NCI-H2196 treated with DMSO at 0.1 percent for 48 hours (cell line): Measurements from ENCODE around the gene KCNK6.
A peak's percentile ranks its signal among the peaks of the same experiment; 100 is the strongest.
"Not testable (repeated sequence)": the region's sequence is repeated elsewhere in the genome, so short reads cannot be mapped to it uniquely, and the experiment has no call there.

ENCODE experiments used
- DNase-seq: peaks from one replicate; lab custom pipeline; 2025; ENCODE audit not compliant: unreplicated experiment; lab: John Stamatoyannopoulos, UW

KCNK6 gene

DNA sequence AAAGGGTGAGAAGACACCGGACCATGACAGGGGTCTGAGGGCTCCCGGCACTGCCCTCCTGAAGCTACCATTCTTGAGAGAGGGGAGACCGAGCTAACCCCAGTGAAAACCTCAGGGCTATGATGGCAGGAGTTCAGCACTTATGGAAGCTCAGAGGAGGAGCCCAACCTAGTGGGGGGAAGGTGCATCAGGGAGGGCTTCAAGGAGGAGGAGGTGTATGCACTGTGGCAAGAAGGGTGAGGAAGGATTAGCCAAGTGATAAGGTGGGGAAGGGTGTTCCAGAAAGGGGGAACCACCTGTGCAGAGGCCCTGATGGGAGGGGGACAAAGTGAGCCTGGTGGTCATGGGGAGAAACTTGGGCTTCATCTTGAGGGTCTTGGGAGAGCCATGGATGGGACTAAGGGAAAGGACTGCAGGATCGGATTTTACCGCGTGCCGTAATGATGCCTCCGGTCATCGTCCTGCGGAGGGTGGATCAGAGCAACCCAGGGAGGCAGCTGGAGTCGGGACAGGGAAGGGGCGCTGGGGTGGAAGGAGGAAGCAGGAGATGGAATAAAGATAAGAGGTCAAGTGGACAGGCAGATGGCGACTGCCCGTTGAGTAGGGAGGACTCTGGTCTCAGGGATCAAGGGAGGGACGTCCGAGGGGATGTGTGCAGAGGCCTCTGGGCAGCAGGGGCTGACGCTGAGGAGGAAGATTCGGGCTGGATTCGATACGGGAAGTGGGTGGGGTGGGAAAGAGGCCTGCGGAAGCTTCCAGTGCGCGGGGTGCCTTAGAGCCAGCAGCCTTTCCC is 41.4 kb downstream of the KCNK6 start:
- DNase-seq: no peak

DNA sequence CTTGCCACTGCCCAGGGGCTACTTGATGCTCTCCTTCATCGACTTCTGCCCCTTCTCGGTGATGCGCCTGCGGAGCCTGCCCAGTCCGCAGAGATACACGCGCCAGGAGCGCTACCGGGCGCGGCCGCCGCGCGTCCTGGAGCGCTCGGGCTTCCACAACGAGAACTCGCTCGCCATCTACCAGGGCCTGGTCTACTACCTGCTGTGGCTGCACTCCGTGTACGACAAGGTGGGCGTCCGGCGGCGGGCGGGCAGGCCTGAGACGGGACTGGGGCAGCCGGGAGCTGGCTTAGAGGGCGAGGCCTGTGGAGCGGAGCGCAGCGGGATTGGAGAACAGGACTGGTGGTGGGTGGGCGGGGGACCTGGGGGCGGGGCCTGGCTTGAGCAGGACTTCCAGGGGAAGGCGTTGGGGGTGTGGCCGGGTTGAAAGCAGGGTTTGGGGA is 42.0 kb downstream of the KCNK6 start:
- peak; percentile 70 for DNase-seq

DNA sequence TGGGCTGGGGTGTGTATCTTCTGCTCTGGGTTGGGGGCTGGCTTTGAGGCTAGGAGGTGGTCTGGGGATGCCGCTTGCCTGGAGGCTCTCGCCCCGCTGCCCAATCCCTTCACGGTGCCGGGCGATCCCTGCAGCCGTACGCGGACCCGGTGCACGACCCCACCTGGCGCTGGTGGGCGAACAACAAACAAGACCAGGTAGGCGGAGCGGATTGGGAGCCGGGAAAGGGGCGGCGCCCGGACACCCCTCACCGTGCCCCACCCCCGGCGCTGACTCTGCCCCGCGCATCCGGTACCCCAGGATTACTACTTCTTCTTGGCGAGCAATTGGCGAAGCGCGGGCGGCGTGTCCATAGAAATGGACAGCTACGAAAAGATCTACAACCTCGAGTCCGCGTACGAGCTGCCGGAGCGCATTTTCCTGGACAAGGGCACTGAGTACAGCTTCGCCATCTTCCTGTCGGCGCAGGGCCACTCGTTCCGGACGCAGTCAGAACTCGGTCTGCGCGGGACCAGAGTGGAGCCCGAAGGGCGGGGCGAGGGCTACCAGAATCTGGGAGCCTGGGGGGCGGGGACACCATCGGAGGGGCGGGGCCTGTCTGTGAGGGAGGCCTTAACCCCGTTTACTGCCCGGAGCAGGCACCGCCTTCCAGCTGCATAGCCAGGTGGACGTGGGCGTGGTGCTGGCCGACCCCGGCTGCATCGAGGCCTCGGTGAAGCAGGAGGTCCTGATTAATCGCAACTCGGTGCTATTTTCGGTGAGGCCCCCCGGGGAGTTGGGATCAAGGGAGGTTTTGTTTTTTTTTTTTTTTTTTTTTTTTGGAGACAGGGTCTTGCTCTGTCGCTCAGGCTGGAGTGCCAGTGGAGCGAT is 42.7 kb downstream of the KCNK6 start:
- DNase-seq: peak; percentile 81

DNA sequence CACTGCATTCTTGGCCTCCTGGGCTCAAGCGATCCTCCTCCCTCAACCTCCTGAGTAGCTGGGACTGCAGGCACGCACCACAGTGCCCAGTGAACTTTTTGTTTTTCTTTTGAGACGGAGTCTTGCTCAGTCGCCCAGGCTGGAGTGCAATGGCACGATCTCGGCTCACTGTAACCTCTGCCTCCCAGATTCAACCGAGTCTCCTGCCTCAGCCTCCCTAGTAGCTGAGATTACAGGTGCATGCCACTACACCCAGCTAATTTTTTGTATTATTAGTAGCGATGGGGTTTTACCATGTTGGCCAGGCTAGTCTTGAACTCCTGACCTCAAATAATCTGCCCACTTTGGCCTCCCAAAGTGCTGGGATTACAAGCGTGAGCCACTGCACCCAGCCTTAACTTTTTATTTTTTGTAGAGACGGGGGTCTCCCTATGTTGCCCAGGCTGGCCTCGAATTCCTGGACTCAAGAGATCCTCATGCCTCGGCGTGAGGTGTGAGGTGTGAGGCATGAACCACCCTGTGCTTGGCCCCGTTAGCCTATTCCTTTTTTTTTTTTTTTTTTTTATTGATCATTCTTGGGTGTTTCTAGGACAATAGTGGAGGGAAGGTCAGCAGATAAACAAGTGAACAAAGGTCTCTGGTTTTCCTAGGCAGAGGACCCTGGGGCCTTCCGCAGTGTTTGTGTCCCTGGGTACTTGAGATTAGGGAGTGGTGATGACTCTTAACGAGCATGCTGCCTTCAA is 43.5 kb downstream of the KCNK6 start:
- DNase-seq: not testable (repeated sequence)

DNA sequence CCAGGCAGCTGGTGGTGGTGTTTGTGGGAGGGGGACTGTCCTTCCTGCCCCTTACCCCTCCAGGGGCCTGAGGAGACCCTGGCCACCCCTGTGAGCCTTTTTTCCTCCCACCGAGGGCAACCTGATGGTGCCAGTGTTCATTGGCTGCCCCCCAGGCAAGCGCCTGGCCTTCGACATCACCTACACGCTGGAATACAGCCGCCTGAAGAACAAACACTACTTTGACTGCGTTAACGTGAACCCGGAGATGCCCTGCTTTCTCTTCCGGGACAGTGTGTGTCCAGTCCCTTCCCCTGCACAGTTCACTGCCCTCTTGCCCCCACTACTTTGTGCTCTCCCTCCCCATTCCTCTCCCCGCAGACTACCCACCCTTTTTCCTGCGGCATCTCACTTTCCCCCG is 47.4 kb downstream of the KCNK6 start:
- no peak for DNase-seq

DNA sequence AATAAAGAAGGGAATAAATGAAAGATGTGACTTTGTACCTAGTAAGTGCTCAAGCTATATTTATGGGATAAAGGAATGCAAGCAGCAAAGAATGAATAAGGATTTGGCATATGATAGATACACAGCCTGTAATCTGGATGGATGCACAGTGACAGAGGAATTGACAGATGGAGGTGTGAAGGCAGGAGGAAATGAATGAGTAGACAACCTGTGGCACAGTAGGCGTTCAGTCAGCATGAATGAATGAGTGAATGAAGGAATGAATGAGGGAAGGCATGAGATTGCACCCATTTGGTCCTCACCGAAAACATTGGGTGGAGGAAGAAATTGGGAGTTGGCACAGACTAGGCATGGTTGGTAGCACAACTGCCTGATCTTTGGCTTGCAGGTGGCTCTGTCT is 49.9 kb downstream of the KCNK6 start:
- DNase-seq: no peak

DNA sequence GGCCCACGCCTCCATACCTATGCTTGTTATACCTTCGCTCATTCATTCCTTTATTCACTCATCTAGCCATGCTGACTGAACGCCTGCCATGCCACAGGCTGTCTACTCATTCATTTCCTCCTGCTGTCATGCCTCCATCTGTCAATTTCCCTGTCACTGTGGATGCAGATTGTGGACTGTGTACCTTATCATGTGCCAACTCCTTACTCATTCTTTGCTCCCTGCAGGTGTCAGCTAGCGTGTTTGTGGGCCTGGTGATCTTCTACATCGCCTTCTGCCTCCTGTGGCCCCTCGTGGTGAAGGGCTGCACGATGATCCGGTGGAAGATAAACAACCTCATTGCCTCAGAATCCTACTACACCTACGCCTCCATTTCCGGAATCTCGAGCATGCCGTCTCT is 50.7 kb downstream of the KCNK6 start:
- DNase-seq: no peak

DNA sequence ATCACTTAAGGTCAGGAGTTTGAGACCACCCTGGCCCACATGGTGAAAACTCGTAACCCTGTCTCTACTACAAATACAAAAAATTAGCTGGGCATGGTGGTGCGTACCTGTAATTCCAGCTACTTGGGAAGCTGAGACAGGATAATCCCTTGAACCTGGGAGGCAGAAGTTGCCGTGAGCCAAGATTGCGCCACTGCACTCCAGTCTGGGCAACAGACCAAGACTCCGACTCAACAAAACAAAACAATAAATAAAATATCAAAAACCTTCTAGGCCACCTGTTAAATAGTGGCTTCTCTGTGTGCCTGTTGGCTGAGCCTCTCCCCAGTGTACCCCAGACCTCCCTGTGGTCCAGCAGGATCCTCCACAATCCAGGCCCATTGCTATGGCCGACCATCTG is 51.4 kb downstream of the KCNK6 start:
- no peak for DNase-seq

DNA sequence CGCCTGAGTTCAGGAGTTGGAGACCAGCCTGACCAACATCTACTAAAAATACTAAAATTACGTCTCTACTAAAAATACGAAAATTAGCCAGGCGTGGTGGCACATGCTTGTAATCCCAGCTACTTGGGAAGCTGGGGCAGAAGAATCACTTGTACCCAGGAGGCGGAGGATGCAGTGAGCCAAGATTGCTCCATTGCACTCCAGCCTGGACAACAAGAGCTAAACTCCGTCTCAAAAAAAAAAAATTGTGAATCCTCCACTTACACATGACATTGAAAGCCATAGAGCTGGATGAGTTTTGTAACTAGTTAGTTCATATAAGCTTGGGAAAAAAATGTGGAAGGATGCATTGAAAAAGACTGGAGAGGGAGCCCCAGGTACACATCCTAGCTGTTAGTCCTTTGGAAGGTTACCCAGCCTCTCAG is 54.3 kb downstream of the KCNK6 start:
- DNase-seq: no peak

DNA sequence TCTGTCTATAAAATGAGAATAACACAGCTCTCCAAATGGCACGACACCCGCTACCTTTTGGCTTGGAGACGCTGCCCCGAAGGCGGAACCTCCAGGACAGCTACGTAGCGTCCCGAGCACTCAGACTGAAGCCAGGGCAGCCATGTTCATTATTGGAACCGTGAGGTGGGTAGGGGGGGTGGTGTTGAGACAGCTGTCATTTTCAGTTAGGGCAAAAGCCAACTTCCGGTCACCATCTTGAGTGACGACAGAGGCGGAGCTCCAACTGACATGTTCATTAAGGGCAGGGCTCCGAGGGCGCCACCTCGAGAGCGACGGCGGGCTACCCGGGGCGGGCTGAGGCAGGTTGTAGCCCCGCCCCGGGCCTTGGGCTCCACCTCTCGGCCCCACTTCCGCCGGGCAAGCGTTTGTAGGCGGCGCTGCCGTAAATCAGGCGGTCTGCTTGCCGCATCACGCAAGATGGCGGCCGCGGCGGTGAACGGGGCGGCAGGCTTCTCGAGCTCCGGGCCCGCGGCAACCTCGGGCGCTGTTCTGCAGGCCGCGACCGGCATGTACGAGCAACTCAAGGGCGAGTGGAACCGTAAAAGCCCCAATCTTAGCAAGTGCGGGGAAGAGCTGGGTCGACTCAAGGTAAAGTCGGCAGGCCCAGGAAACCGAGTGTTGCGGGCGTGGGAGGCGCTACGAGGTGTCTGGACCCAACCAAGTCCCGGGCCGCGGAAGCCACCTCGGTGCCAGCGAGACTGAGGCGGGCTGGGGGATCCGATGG is 54.9 kb downstream of the KCNK6 start, which contains the start of gene PSMD8:
Gene PSMD8, plus strand, starts transcription at position 240 of the 766 bp plus-strand sequence. Its CDS starts 31 bp downstream, at position 271.
- DNase-seq: peak; percentile 98

DNA sequence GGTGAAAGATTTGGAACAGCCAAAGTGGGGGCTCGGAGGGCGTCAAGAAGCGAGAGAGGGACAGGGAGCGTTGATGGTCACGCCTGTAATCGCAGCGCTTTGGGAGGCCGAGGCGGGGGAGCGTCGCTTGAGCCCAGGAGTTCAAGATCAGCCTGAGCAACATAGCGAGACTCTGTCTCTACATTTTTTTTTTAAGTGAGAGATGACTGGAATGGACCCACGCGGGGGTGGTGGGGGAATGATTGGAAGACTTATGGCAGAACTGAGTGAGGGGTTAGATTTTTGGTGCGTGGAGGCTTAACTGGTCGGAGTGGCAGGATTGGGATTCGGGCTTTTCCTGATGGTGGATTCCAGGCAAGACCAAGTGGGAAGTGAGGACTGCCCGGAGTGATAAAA is 55.5 kb downstream of the KCNK6 start:
- no peak for DNase-seq

DNA sequence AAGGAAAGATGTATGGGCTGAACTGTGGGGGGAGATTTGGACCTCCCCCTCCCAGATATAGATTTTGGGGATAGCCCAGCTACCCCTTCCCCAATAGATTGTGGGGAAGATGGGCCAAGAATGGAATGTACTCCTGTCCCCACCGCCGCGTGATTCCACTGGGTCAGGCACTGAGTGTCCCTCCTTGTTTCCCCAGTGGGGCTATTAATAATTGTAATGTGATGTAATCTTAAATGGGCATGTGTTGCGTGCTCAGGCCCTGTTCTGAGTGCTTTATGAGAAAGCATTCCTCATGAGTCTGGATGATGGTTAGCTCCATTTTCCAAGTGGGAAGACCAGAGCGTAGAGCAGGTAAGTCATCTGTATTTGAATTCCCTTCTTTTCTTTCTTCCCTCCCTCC is 56.1 kb downstream of the KCNK6 start:
- no peak for DNase-seq

DNA sequence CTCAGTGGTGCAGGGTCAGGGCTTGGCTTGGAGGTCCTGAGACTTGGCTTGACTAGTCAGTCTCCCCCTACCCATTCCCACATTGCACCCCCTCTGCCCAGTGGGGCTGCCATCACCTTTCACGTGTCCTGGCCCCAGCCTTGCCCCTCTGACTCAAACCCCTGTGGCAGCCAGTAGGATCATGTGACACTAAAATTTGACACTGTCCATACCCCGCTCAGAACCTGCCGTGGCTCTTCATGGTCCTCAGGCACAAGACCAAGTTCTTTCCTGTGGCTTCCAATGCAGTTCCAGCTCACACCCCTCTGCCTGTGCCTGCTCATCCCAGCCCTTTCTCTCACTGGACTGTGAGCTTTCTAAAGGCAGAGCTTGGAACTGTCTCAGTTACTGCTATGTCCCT is 56.9 kb downstream of the KCNK6 start:
- no peak for DNase-seq

DNA sequence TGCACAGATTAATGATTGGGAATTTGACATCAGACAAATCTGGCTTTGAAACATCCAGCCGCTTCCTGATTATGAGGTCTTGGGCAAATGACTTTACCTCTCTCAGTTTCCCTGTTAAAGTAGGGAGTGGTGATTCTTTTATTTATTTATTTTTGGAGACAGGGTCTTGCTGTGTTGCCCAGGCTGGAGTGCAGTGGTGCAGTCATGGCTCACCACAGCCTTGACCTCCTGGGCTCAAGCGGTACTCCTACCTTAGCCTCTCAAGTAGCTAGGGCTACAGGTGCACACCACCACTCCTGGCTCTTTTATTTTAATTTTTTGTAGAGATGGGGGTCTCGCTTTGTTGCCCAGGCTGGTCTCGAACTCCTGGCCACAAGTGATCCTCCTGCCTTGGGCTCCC is 57.4 kb downstream of the KCNK6 start:
- no peak for DNase-seq

DNA sequence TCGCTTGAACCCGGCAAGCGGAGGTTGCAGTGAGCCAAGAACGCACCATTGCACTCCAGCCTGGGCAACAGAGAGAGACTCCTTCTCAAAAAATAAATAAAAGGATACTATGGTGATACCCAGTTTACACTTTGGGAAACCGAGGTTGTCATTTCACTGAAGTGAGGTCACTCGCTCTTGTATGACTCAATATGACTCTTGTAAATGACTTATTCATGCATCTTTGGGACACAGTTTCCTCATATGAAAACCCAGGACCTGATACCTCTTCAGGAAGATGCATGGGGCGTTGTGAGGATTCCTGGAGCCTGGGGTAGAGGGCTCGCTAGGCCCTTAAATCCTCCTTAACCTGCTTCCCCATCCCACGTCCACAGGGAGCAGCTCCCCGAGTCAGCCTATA is 59.2 kb downstream of the KCNK6 start:
- DNase-seq: no peak

DNA sequence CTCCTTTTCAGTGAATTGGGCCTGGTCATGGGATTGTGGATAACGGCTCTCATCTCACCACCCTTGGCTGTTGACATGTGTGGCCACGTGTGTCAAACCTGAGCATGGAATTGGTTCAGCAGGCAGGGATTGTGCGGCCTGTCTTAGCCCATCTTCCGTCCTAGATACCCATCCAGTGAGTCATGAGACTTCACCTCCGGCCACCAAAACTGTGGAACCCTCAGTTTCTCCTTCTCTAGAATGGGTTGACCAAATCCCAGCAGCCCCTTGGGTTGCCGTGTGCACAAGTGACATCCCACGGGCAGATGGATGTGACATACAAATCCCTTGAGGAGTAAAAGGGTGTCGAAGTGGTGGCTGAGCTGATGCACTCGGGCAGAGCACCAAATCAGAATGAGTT is 61.5 kb downstream of the KCNK6 start:
- no peak for DNase-seq
